Measurements from ENCODE around the gene SIGLEC15.
A peak's percentile ranks its signal among the peaks of the same experiment; 100 is the strongest.
"Not testable (repeated sequence)": the region's sequence is repeated elsewhere in the genome, so short reads cannot be mapped to it uniquely, and the experiment has no call there.

The SIGLEC15 gene

DNA sequence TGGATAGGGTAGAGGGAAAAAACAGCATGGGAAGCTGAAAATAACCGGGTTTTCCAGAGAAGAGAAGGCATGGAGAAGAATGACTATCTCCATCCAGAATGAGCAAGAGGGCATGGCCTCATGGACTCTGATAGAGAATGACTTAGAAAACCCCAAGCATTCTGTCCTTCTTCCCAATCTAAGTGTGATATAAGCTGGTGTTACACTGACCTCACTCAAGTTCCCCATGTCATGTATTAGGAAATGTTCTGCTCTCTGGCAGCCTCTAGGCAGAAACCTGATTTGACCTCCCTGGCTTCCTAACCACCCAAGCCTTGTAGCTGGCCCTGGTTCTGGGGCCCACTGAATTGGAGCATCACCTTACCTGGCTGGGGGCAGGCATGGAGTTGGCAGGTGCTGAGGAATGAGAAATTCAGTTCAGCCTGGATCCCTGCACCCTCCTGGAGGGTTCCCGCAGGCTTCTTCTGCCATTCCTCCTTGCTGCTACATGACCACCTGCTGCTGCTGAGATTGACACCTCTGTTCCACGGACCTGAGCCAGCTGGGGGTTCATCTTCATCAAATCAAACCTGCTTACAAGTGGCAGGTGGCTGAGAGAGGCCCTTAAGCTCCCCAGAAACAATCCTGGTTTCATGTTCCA, 5.2 kb upstream of the SIGLEC15 start:
- no peak for DNase-seq (ENCODE audit: low spot score)

GRCh38 chr18:45821026-45821425, 4.4 kb upstream of the SIGLEC15 start:
- DNase-seq (ENCODE audit: low spot score): no peak

GRCh38 chr18:45821711-45822110, 3.8 kb upstream of the SIGLEC15 start:
- no peak for DNase-seq (ENCODE audit: low spot score)

- DNase-seq (ENCODE audit: low spot score): no peak
Measured at GRCh38 chr18:45826084-45826483, 609 bp downstream of the SIGLEC15 start.

GRCh38 chr18:45826716-45827115, 1.2 kb downstream of the SIGLEC15 start:
- not testable (repeated sequence) for DNase-seq (ENCODE audit: low spot score)

- no peak for DNase-seq (ENCODE audit: low spot score)
Measured at GRCh38 chr18:45828917-45829811, 3.7 kb downstream of the SIGLEC15 start.

DNA sequence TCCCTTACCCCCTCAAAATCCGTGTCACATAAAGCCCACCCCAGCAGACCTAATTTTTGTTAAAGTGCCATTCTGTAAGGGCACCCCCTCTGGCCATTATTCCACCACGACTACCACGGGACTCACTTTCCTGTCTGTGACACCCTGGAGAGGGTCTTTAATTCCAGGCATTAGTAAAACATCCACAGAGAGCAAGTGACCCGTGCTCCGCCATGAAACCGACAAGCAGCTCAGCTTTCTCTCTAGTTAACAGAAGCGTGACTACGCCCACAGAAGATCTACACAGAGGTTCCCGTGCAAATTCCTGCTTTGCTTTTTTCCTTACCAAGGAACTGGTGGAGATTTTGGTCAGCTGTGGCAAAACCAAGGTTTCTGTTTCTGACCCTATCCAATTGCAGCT, 4.4 kb downstream of the SIGLEC15 start:
- no peak for DNase-seq (ENCODE audit: low spot score)

DNA sequence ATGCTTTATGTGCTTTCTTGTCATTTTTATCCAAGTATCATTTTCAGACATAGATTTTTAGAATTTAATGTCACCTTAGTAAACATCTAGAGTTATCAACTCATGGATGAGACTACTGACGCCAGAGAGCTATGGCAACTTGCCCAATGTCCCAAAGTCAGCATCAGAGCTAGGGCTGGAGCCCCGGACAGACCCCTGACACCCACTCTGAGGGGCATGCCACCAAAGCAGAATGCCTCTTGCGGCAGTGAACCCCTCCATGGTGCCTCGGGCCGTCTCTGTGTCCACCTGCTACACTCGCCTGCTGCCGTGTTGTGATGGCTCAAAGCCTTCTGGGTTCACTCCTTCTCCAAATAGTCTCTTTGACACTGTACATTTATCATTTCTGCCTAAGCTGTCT, 5.4 kb downstream of the SIGLEC15 start:
- DNase-seq (ENCODE audit: low spot score): no peak

DNA sequence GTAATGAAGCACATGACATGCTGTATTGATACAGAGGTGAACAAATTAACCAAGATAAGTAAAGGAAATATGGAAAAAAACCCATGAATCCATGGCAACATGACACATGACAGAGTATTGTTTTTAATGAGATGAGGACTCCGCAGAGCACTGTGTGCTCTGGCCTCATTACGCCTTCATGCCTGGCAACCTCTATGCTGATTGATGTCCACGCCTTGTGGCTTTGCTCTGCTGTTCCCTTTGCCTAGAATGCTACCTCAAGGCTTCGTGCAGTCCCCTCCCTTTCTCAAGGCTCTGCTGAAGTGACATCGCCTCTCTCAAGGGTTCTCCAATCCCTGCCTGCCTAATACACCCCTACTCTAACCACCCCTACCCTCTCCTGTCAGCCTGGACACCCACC, 8.4 kb downstream of the SIGLEC15 start:
- DNase-seq (ENCODE audit: low spot score): no peak

DNA sequence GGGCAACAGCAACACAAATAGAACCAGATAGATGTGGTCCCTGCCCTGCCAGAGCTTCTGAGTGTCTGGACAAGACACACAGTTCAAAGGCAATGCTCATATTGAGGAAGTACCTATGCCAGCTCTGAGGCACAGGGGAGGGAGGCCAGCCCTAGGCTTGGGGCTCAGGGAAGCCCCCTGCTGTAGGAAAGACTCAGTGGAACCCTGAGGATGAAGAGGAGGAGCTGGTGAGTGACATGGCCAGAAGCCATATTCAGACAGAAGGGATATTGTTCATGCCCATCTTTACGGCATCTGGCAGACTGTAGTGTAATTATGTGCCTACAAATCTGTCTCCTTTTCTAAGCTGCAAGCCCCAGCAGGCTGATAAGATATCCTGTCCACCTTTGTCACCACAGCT, 8.8 kb downstream of the SIGLEC15 start:
- DNase-seq (ENCODE audit: low spot score): no peak

- DNase-seq (ENCODE audit: low spot score): no peak
Measured at GRCh38 chr18:45835057-45835636, 9.7 kb downstream of the SIGLEC15 start.

- DNase-seq (ENCODE audit: low spot score): no peak
Measured at GRCh38 chr18:45836242-45837205, 11.0 kb downstream of the SIGLEC15 start.

DNA sequence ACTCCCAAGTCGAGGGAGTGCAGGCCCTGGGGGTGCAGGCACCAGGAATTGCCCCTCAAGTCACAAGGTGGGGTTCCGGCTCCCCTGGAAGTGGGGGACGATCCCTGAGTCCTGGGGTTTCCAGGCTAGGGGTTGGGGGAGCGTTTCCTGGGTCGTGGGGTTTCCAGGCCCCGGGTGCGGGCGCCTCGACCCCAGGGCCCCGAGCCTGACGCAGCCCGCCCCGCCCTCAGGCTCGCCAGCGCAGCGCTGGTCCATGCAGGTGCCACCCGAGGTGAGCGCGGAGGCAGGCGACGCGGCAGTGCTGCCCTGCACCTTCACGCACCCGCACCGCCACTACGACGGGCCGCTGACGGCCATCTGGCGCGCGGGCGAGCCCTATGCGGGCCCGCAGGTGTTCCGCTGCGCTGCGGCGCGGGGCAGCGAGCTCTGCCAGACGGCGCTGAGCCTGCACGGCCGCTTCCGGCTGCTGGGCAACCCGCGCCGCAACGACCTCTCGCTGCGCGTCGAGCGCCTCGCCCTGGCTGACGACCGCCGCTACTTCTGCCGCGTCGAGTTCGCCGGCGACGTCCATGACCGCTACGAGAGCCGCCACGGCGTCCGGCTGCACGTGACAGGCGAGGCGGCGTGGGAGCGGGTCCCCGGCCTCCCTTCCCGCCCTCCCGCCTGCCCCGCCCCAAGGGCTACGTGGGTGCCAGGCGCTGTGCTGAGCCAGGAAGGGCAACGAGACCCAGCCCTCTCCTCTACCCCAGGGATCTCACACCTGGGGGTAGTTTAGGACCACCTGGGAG, 12.0 kb downstream of the SIGLEC15 start:
- no peak for DNase-seq (ENCODE audit: low spot score)

DNA sequence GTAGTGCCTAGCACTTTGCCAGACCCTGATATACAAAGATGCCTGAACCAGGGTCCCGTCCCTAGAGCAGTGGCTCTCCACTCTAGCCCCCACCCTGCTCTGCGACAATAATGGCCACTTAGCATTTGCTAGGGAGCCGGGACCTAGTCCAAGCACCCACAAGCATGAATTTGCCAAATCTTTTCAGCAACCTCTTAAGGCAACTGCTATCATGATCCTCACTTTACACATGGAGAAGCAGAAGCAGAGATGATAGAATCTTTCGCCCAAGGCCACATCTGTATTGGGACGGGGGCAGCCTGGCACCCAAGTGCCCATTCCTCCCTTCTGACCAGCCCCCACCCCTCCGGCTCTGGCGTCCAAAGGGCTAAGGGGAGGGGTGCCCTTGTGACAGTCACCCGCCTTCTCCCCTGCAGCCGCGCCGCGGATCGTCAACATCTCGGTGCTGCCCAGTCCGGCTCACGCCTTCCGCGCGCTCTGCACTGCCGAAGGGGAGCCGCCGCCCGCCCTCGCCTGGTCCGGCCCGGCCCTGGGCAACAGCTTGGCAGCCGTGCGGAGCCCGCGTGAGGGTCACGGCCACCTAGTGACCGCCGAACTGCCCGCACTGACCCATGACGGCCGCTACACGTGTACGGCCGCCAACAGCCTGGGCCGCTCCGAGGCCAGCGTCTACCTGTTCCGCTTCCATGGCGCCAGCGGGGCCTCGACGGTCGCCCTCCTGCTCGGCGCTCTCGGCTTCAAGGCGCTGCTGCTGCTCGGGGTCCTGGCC, 13.0 kb downstream of the SIGLEC15 start:
- no peak for DNase-seq (ENCODE audit: low spot score)

DNA sequence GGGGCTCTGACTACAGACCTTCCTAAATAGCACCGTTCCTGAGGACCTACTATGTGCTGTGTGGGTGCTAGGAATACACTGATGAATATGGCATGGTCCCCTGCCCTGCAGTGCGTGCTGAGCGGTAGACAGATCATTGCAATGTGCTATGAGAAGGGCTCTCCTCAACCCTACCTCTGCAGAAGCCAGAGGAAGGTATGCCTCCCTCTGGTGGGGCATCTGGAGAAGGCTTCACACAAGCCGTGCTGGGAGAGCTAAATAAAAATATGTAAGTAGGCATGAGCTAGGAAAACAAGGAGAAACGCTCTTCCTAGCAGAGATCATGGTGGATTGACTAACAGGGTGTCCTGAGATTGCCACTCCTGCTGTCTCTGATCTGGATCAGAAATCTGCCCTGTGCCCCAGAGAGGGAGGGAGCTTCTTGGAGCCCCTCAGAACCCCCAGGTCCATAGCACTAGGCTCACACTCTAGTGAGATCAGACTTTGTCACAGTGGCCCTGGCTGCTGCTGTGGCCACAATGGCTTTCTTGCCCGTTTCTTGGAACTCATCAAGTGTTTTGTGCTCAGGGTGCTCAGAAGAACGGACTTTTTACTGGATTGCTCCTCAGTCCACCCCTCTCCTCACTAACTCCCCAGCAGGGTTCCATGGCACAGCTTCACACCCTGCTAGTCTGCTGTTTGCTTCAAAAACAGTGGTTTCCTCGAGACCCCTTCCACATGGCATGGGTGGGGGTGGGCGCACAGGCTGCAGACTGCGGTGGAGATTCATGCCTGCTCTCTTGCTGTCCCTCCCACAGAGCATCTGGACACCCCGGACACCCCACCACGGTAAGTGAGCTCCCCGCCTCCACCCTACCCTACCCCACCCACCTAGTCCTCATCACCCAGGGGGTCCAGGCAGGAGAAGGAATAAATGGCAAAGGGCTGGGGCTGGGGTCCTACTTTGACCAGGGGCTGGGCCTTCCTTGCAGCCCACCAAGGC, 14.2 kb downstream of the SIGLEC15 start:
- DNase-seq (ENCODE audit: low spot score): peak; percentile 25

GRCh38 chr18:45841060-45841764, 15.7 kb downstream of the SIGLEC15 start:
- DNase-seq (ENCODE audit: low spot score): no peak

DNA sequence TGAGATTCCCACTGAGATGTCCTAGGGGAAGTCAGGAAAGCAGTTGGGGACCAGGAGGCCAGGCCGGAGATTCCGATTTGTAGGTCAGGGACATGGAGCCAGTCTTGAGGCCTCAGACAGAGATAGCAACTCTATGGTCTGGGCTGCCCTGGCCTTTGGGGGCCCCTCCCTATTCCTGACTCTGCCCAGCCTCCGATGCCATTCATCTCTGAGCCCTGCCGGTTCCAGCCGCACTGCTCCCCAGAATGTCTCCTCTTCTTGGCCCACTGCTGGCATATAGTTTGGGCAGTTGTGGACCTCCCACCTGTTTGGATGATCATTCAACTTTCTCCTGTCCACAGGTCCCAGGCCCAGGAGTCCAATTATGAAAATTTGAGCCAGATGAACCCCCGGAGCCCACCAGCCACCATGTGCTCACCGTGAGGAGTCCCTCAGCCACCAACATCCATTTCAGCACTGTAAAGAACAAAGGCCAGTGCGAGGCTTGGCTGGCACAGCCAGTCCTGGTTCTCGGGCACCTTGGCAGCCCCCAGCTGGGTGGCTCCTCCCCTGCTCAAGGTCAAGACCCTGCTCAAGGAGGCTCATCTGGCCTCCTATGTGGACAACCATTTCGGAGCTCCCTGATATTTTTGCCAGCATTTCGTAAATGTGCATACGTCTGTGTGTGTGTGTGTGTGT, 16.4 kb downstream of the SIGLEC15 start:
- DNase-seq (ENCODE audit: low spot score): no peak

DNA sequence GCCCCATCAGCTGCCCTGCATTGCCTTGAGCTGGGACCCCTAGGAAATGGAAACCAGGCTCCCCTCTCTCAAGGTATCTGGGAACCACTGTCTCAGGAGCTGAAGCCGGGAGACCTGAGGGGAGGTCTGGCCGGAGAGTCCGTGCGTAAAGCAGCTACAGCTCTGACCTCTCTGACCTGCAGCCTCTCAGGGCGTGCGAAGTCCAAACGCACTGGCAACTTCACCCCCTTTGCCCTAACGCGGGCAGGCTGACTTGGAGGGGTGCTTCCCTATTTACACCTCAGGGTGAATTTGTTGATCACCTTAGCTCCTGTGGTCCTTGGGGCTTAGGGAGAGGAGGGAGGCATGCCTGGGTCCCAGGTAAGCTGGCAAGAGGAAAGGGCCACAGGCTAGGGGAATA, 17.5 kb downstream of the SIGLEC15 start:
- no peak for DNase-seq (ENCODE audit: low spot score)
